Urinary bladder (tissue), 4 donors: ENCODE data around the gene SHISA9. TPM values are rescaled to one million over a fixed set of nuclear protein-coding genes. Genes with fewer than 3 reads are reported as not detected.

ENCODE experiments used
- DNase-seq: peaks from one replicate; pipeline ENCODE4 v3.0.0-alpha.2; 2015; ENCODE audit errors: extremely low spot score
- H3K27ac ChIP-seq: one replicate; pipeline ENCODE4 v1.5.1; 2013; ENCODE audit warnings: low read depth, mild to moderate bottlenecking, moderate library complexity
- H3K36me3 ChIP-seq: one replicate; pipeline ENCODE4 v1.6.1; 2013; ENCODE audit warnings: mild to moderate bottlenecking, moderate library complexity; ENCODE audit not compliant: insufficient read depth
- H3K4me1 ChIP-seq: one replicate; pipeline ENCODE4 v1.6.1; 2013; ENCODE audit warnings: mild to moderate bottlenecking, moderate library complexity; ENCODE audit not compliant: insufficient read depth
- H3K4me3 ChIP-seq: one replicate; pipeline ENCODE4 v1.5.1; 2013; ENCODE audit warnings: low read depth, low read length
- WGBS: extraction: QIAGEN DNeasy Blood & Tissue Kit; methylation state at CpG from one replicate; pipeline ENCODE4 v1.1.7; 2013; 5-methylcytosine and 5-hydroxymethylcytosine counted together
- polyA plus RNA-seq: library from polyadenylated mRNA; stranded (reverse); fragments of 200-250 nt; gene quantifications from one replicate; pipeline ENCODE4 v1.2.3, GENCODE V29; 2013
- total RNA-seq: library from RNA; depleted of rRNA; stranded (reverse); fragments of >200 nt; gene quantifications from one replicate; pipeline ENCODE4 v1.2.3, GENCODE V29; 2014
- donor health status: healthy with polysubstance abuse.
- donor health status: healthy.

Gene SHISA9
- total and polyA plus RNA-seq, 2 donors = 0.28 to 0.48 TPM

- DNase-seq = no peak
- no peak overlapping the region for H3K4me3 ChIP-seq
- WGBS = 72% methylated on average over 3 of the region's 3 CpGs
- no peak overlapping the region for H3K27ac ChIP-seq
- H3K36me3 ChIP-seq = no peaks in the 10 kb centered on the region
- H3K4me1 ChIP-seq = no peaks in the 10 kb centered on the region
Measured at GRCh38 chr16:12944300-12944699, 42.9 kb downstream of the SHISA9 start.

- no peak for DNase-seq
- H3K27ac ChIP-seq = no peak overlapping the region
- H3K4me3 ChIP-seq = no peak overlapping the region
- H3K36me3 ChIP-seq = no peaks in the 10 kb centered on the region
- 87% methylated on average over 1 of the region's 1 CpG for WGBS
- H3K4me1 ChIP-seq = no peaks in the 10 kb centered on the region
Measured at GRCh38 chr16:12951392-12951791, 50.0 kb downstream of the SHISA9 start.

- Histone ChIP-seq H3K4me1 (no peaks in the 10 kb centered on the region), H3K36me3 (no peaks in the 10 kb centered on the region), H3K4me3 (no peak overlapping the region), H3K27ac (no peak overlapping the region)
- no peak for DNase-seq
- WGBS = 80% methylated on average over 4 of the region's 4 CpGs
Measured at GRCh38 chr16:12951976-12952375, 50.6 kb downstream of the SHISA9 start.

DNA sequence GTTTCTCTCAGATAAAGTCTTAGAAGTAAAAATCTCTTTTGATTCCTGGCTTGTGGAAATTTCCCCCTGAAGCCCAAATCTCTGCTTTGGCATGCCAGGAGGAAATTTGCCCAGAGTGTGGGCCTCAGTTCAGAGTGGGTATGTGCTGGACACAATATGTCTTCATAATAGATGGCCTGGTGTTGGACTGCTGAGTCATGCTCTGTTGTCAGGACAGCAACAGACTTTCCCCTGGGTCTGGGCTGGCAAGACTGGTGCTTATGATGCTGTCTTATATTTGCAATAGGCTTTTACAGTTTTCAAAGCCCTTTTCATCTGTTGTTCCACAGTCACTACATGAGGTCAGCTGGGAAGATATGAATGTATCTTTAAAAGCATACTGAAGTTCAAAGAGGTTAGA is 57.0 kb downstream of the SHISA9 start:
- H3K4me1 ChIP-seq = no peaks in the 10 kb centered on the region
- no peaks in the 10 kb centered on the region for H3K36me3 ChIP-seq
- DNase-seq = no peak
- no peak overlapping the region for H3K4me3 ChIP-seq
- no peak overlapping the region for H3K27ac ChIP-seq

GRCh38 chr16:12959072-12959471 is 57.7 kb downstream of the SHISA9 start:
- Histone ChIP-seq H3K4me1 (no peaks in the 10 kb centered on the region), H3K27ac (no peak overlapping the region), H3K4me3 (no peak overlapping the region), H3K36me3 (no peaks in the 10 kb centered on the region)
- DNase-seq = no peak

DNA sequence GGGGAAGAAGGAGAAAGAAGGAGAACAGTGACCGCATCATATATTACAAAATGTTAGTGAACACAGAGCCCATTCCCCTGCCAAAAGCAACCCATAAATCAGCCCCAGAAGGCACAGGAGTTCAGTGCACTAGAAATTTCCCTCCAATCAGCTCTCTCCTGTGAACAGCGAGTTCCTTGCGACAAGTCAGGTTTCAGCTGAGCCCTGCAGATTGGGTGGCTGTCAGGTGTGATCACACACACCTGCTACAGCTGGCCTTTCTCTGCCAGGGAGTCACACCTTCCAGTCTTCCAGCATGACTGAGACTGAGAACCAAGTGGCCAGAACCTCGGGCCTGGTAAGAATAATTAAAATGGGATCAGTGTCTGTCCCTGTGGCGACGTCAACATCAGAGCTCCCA is 60.2 kb downstream of the SHISA9 start:
- Histone ChIP-seq H3K4me1 (no peaks in the 10 kb centered on the region), H3K27ac (no peak overlapping the region), H3K36me3 (no peaks in the 10 kb centered on the region), H3K4me3 (no peak overlapping the region)
- WGBS = 76% methylated on average over 6 of the region's 6 CpGs
- DNase-seq = no peak

GRCh38 chr16:12964461-12964860 is 63.1 kb downstream of the SHISA9 start:
- WGBS = 32% methylated on average over 2 of the region's 2 CpGs
- H3K27ac ChIP-seq = no peak overlapping the region
- H3K4me1 ChIP-seq = no peaks in the 10 kb centered on the region

GRCh38 chr16:12965274-12965804 is 63.9 kb downstream of the SHISA9 start:
- Histone ChIP-seq H3K4me3 (no peak overlapping the region), H3K36me3 (no peaks in the 10 kb centered on the region), H3K4me1 (no peaks in the 10 kb centered on the region), H3K27ac (no peak overlapping the region)
- whole genome bisulfite sequencing = 60% methylated on average over 7 of the region's 7 CpGs
- no peak for DNase-seq

More at GRCh38 chr16:12964461-12964860, 63.1 kb downstream of the SHISA9 start:
- Histone ChIP-seq H3K36me3 (no peaks in the 10 kb centered on the region), H3K4me3 (no peak overlapping the region)
- DNase-seq = no peak

DNA sequence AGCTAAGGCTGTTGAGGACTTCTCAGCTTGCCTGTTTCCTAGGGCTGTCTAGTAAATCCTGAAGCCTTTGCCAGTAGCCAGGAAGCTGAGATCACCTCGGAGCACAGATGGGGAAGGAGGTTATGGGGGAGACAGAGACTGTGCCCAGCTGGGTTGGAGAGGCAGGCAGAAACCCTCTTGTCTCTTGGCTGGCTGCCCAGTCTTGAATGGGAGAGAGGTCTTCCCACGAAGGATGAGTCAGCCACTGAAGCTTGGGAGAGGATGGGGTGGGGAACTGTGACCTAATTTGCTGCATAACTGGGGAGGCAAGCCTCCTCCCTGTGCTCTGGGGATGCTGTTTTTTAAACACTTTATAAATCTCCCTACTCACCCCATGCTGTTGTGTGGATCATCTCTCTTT is 69.8 kb downstream of the SHISA9 start:
- 3% methylated on average over 2 of the region's 2 CpGs for WGBS

GRCh38 chr16:12972246-12972645 is 70.8 kb downstream of the SHISA9 start:
- no peaks in the 10 kb centered on the region for H3K36me3 ChIP-seq
- 97% methylated on average over 3 of the region's 3 CpGs for WGBS
- no peaks in the 10 kb centered on the region for H3K4me1 ChIP-seq
- DNase-seq = no peak
- H3K4me3 ChIP-seq = no peak overlapping the region
- H3K27ac ChIP-seq = no peak overlapping the region

More for the DNA sequence above, 69.8 kb downstream of the SHISA9 start:
- H3K27ac ChIP-seq = no peak overlapping the region
- H3K4me1 ChIP-seq = no peaks in the 10 kb centered on the region
- no peaks in the 10 kb centered on the region for H3K36me3 ChIP-seq
- DNase-seq = no peak
- H3K4me3 ChIP-seq = no peak overlapping the region

GRCh38 chr16:12975766-12976165 is 74.4 kb downstream of the SHISA9 start:
- no peak for DNase-seq
- 94% methylated on average over 3 of the region's 3 CpGs for WGBS
- Histone ChIP-seq H3K36me3 (no peaks in the 10 kb centered on the region), H3K27ac (no peak overlapping the region), H3K4me3 (no peak overlapping the region), H3K4me1 (no peaks in the 10 kb centered on the region)

DNA sequence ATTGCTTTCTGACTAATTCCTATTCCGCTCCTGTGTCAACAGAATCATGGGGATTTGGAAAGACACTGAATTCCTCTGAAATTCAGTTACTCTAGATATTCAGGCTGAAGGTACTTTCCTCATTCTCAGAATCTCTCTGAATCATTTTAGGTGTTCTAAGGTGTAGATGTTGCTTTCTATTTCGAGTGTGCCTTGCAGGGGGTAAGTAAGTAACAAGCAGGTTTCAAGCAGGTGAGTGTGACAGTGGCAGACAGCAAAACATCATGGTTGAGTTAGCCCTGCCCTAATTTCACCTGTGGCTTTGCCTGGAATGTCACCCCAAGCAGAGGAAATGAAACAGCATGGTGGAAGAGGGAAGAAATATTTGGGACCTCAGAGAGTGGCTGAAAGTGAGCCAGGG is 75.1 kb downstream of the SHISA9 start:
- Histone ChIP-seq H3K4me3 (no peak overlapping the region), H3K27ac (no peak overlapping the region), H3K4me1 (no peaks in the 10 kb centered on the region), H3K36me3 (no peaks in the 10 kb centered on the region)
- WGBS = 58% methylated on average over 2 of the region's 2 CpGs
- DNase-seq = no peak

GRCh38 chr16:12976936-12977335 is 75.5 kb downstream of the SHISA9 start:
- H3K27ac ChIP-seq = no peak overlapping the region
- H3K4me3 ChIP-seq = no peak overlapping the region
- H3K36me3 ChIP-seq = no peaks in the 10 kb centered on the region
- DNase-seq = no peak
- H3K4me1 ChIP-seq = no peaks in the 10 kb centered on the region
- WGBS = 75% methylated on average over 5 of the region's 5 CpGs

- DNase-seq = no peak
- Histone ChIP-seq H3K36me3 (no peaks in the 10 kb centered on the region), H3K4me3 (no peak overlapping the region), H3K27ac (no peak overlapping the region), H3K4me1 (no peaks in the 10 kb centered on the region)
Measured at GRCh38 chr16:12985516-12985915, 84.1 kb downstream of the SHISA9 start.

DNA sequence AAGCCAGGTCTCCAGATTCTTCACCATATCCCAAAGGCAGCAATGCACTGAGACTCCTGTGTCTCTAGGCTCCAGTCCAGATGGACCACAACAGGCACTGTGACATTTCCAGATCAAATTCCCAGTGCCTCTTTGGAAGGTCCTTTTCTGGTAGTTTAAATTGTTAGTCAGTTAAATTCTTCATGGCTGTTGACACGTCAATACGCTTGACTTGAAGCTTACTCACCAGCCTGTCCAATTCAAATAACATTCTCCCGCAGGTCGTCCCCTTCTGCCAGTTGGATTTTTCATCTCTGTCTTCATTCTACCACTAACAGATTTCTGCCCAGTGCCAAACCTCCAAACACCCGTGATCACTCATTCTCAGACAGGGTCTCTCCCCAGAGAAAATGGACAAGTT is 86.7 kb downstream of the SHISA9 start:
- Histone ChIP-seq H3K27ac (no peak overlapping the region), H3K36me3 (no peaks in the 10 kb centered on the region), H3K4me1 (no peaks in the 10 kb centered on the region), H3K4me3 (no peak overlapping the region)
- WGBS = 89% methylated on average over 5 of the region's 5 CpGs
- DNase-seq = no peak
